Loucy (cell line): ENCODE measurements around the gene MAPK8.

ENCODE experiments used
- H2AFZ ChIP-seq: fragments of 200-600 bp; sonication (generic); 2 replicates; pipeline ENCODE4 v1.6.0; 2016; ENCODE audit warnings: antibody characterized with exemption, mild to moderate bottlenecking, low read length, moderate library complexity
- H3F3A ChIP-seq: fragments of 200-600 bp; 2 replicates; pipeline ENCODE4 v1.6.0; 2016; ENCODE audit warnings: antibody characterized with exemption, low read depth, mild to moderate bottlenecking
- H3K27me3 ChIP-seq: fragments of 200-600 bp; sonication (generic); 2 replicates; pipeline ENCODE4 v1.6.1; 2014; ENCODE audit warnings: low read length, mild to moderate bottlenecking; ENCODE audit not compliant: insufficient read depth, poor library complexity, severe bottlenecking
- H3K36me3 ChIP-seq: fragments of 200-600 bp; sonication (generic); 2 replicates; pipeline ENCODE4 v1.6.1; 2016; ENCODE audit warnings: low read length; ENCODE audit not compliant: insufficient read depth
- H3K4me1 ChIP-seq: fragments of 200-600 bp; sonication (generic); 2 replicates; pipeline ENCODE4 v1.5.1; 2014; ENCODE audit warnings: low read length, mild to moderate bottlenecking; ENCODE audit not compliant: insufficient read depth, poor library complexity, severe bottlenecking
- H3K4me2 ChIP-seq: fragments of 200-600 bp; sonication (generic); 2 replicates; pipeline ENCODE4 v1.6.0; 2014; ENCODE audit warnings: antibody characterized with exemption, low read length, low read depth, mild to moderate bottlenecking; ENCODE audit not compliant: poor library complexity, severe bottlenecking
- H3K4me3 ChIP-seq: fragments of 200-600 bp; sonication (generic); 2 replicates; pipeline ENCODE4 v1.5.1; 2014; ENCODE audit warnings: low read length, mild to moderate bottlenecking, mixed read lengths; ENCODE audit not compliant: poor library complexity, severe bottlenecking
- H3K79me2 ChIP-seq: fragments of 200-600 bp; sonication (generic); 2 replicates; pipeline ENCODE4 v1.6.1; 2014; ENCODE audit warnings: low read length; ENCODE audit not compliant: insufficient read depth
- H3K9ac ChIP-seq: fragments of 200-600 bp; sonication (generic); 2 replicates; pipeline ENCODE4 v1.6.0; 2014; ENCODE audit warnings: mild to moderate bottlenecking, low read depth, low read length, moderate library complexity; ENCODE audit not compliant: poor library complexity, severe bottlenecking
- H3K9me2 ChIP-seq: fragments of 200-600 bp; sonication (generic); replicated peaks from 2 replicates; pipeline ENCODE4 v1.6.1; 2016; ENCODE audit warnings: low read depth, low read length, mixed read lengths
- H3K9me3 ChIP-seq: fragments of 200-600 bp; sonication (generic); 2 replicates; pipeline ENCODE4 v1.6.1; 2014; ENCODE audit warnings: mild to moderate bottlenecking, antibody characterized with exemption, low read length, low read depth; ENCODE audit not compliant: insufficient read depth
- H4K20me1 ChIP-seq: fragments of 200-600 bp; sonication (generic); 2 replicates; pipeline ENCODE4 v1.6.0; 2014; ENCODE audit warnings: antibody characterized with exemption, low read length, mild to moderate bottlenecking; ENCODE audit not compliant: insufficient read depth, poor library complexity, severe bottlenecking
- CTCF ChIP-seq: fragments of 200-600 bp; sonication (generic); conservative IDR thresholded peaks from 2 replicates; pipeline ENCODE4 v1.5.1; 2014; ENCODE audit warnings: mild to moderate bottlenecking, antibody characterized with exemption, low read length
- EZH2phosphoT487 ChIP-seq: fragments of 200-600 bp; IDR thresholded peaks from 2 replicates; pipeline ENCODE4 v1.6.1; 2018; ENCODE audit warnings: antibody characterized with exemption, mild to moderate bottlenecking, moderate library complexity, borderline replicate concordance

The MAPK8 gene

GRCh38 chr10:48296576-48297098 lies 9.8 kb upstream of the MAPK8 start:
- Histone ChIP-seq H3K4me3 (no peak overlapping the region), H3K79me2 (no peaks in the 10 kb centered on the region), H4K20me1 (no peaks in the 10 kb centered on the region), H2AFZ (no peak overlapping the region), H3F3A (no peaks in the 10 kb centered on the region), H3K27me3 (no peaks in the 10 kb centered on the region), H3K9ac (no peak overlapping the region), H3K36me3 (no peaks in the 10 kb centered on the region), H3K9me3 (no peaks in the 10 kb centered on the region), H3K9me2 (no peaks in the 10 kb centered on the region), H3K4me2 (no peak overlapping the region), H3K4me1 (no peaks in the 10 kb centered on the region)
- TF ChIP-seq EZH2phosphoT487: no peak
- TF ChIP-seq CTCF: no peak

- Histone ChIP-seq H3K4me3 (no peak overlapping the region), H3K79me2 (no peaks in the 10 kb centered on the region), H3K4me1 (no peaks in the 10 kb centered on the region), H3K9me2 (no peaks in the 10 kb centered on the region), H4K20me1 (no peaks in the 10 kb centered on the region), H3K9ac (no peak overlapping the region), H3K27me3 (no peaks in the 10 kb centered on the region), H2AFZ (no peak overlapping the region), H3K4me2 (no peak overlapping the region), H3K36me3 (no peaks in the 10 kb centered on the region), H3F3A (no peaks in the 10 kb centered on the region), H3K9me3 (no peaks in the 10 kb centered on the region)
- TF ChIP-seq CTCF (no peak), EZH2phosphoT487 (no peak)
These were observed 7.4 kb upstream of the MAPK8 start for GRCh38 chr10:48299066-48299465.

DNA sequence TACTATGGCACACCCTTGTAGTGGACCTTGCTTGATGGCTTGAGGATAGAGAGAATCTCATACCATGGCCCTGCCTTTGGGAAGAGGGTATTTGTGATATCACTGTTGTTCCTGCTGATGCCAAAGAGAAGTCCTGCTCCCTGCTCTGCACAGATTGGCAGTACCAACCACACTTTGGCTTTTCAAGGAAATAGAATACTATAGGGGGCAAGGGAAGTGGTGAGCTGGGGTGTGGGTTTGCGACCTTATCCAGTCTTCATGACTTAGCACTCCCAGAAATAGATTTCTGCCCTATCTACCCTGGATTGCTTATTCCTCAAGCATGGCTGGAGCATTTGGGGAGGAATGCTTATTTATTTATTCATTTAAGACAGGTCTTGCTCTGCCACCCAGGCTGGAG lies 6.8 kb upstream of the MAPK8 start:
- Histone ChIP-seq H3K9me3 (no peaks in the 10 kb centered on the region), H3K4me3 (no peak overlapping the region), H3K4me1 (no peaks in the 10 kb centered on the region), H3K27me3 (no peaks in the 10 kb centered on the region), H3F3A (no peaks in the 10 kb centered on the region), H2AFZ (no peak overlapping the region), H3K79me2 (no peaks in the 10 kb centered on the region), H3K4me2 (no peak overlapping the region), H3K36me3 (no peaks in the 10 kb centered on the region), H3K9ac (no peak overlapping the region), H3K9me2 (no peaks in the 10 kb centered on the region), H4K20me1 (no peaks in the 10 kb centered on the region)
- TF ChIP-seq EZH2phosphoT487 (no peak), CTCF (no peak)
